ENCODE results near the gene CAMK1.

DNA sequence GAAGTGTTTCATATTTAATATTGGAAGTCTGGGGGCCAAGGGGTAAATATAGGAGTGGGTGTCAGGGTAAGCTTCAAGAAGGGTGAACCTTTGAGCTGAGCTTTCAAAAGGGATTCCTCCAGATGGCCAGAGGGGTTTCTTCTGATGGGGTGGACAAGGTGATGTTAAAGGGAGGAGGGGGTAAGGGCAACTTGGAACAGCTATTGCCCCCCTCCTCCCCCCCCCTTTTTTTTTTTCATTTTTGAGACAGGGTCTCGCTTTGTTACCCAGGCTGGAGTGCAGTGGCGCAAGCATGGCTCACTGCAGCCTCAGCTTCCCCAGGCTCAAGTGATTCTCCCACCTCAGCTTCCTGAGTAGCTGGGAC lies 38.2 kb upstream of the CAMK1 start:
- TF ChIP-seq POLR2AphosphoS5 (IDR thresholded peaks at IDR 0.05; ENCODE audit: low read depth, low read length), result no peak
- no peak for TF ChIP-seq TAF1 (IDR thresholded peaks at IDR 0.05; ENCODE audit: borderline replicate concordance, low read depth, low read length)

All from GM12892 (cell line).